Stimulated activated CD8-positive, alpha-beta memory T cell treated with anti-CD3 and anti-CD28 coated beads, Interleukin-4, amount 100 ng/mL, for 1 hour (primary cell): Measurements from ENCODE around the gene PRPF6.

ENCODE experiments used
- DNase-seq, 2 donors: peaks; one replicate each; pipeline ENCODE4 v3.0.0-alpha.2; 2020; ENCODE audit warnings: low read depth in 2 of 2, low spot score in 1 of 2

The PRPF6 gene

GRCh38 chr20:64033981-64034493 lies 53.1 kb downstream of the PRPF6 start:
- no peak for DNase-seq

GRCh38 chr20:64035066-64035932 lies 54.4 kb downstream of the PRPF6 start:
- DNase-seq: no peak

- no peak for DNase-seq
Measured at GRCh38 chr20:64035933-64036345, 55.0 kb downstream of the PRPF6 start, which contains the start of gene C20orf204. Gene C20orf204 (plus strand): TSS chr20:64036182. CDS start chr20:64036324, 142 bp downstream.

GRCh38 chr20:64036346-64037198 lies 55.6 kb downstream of the PRPF6 start:
- DNase-seq: no peak

GRCh38 chr20:64037199-64037497 lies 56.2 kb downstream of the PRPF6 start:
- no peak for DNase-seq

- DNase-seq: no peak
Measured at GRCh38 chr20:64037498-64038213, 56.7 kb downstream of the PRPF6 start.

GRCh38 chr20:64038224-64038564 lies 57.3 kb downstream of the PRPF6 start:
- no peak for DNase-seq

- DNase-seq: peak; percentile 30 to 50
Measured at GRCh38 chr20:64038565-64039292, 57.8 kb downstream of the PRPF6 start.

GRCh38 chr20:64039293-64040160 lies 58.6 kb downstream of the PRPF6 start:
- DNase-seq: no peak

GRCh38 chr20:64040231-64041039 lies 59.5 kb downstream of the PRPF6 start:
- DNase-seq: no peak

GRCh38 chr20:64041040-64041780 lies 60.3 kb downstream of the PRPF6 start:
- DNase-seq: no peak

GRCh38 chr20:64041781-64042053 lies 60.8 kb downstream of the PRPF6 start:
- DNase-seq: no peak

GRCh38 chr20:64042054-64042781 lies 61.3 kb downstream of the PRPF6 start:
- no peak for DNase-seq

GRCh38 chr20:64043768-64044167 lies 62.8 kb downstream of the PRPF6 start:
- DNase-seq: no peak

- no peak for DNase-seq
Measured at GRCh38 chr20:64044484-64045247, 63.7 kb downstream of the PRPF6 start.

- DNase-seq: no peak
Measured at GRCh38 chr20:64045346-64046011, 64.5 kb downstream of the PRPF6 start.

GRCh38 chr20:64047046-64047389 lies 66.1 kb downstream of the PRPF6 start:
- no peak for DNase-seq
